Heart right ventricle (tissue), 16 donors: ENCODE data around the gene ACTA2. TPM values are rescaled to one million over a fixed set of nuclear protein-coding genes. Genes with fewer than 3 reads are reported as not detected.

ENCODE experiments used
- ATAC-seq, 8 donors: fragments of 200-7000 bp; cut with Tn5 transposase; one replicate each; pipeline ENCODE4 v1.9.1; 2020; ENCODE audit warnings: mild to moderate bottlenecking in 8 of 8, moderate library complexity in 8 of 8, moderate number of reproducible peaks in 1 of 8
- DNase-seq, 2 donors: peaks; one replicate each; pipeline ENCODE4 v3.0.0-alpha.2; 2020
- H3K27ac ChIP-seq, 10 donors: fragments of 200-600 bp; sonication (generic) in 2 of 10; one replicate each; pipeline versions ENCODE4 v1.5.0 to v1.8.0; 2020 to 2022; ENCODE audit warnings: mild to moderate bottlenecking in 3 of 10
- H3K27me3 ChIP-seq, 7 donors: fragments of 200-600 bp; one replicate each; pipeline ENCODE4 v1.8.0; 2021 to 2022; ENCODE audit warnings: mild to moderate bottlenecking in 2 of 7
- H3K36me3 ChIP-seq, 9 donors: fragments of 200-600 bp; sonication (generic) in 1 of 9; one replicate each; pipeline versions ENCODE4 v1.5.0 to v1.8.0; 2020 to 2022; ENCODE audit warnings: mild to moderate bottlenecking in 2 of 9
- H3K4me1 ChIP-seq, 9 donors: fragments of 200-600 bp; sonication (generic) in 1 of 9; one replicate each; pipeline versions ENCODE4 v1.5.0 to v1.8.0; 2020 to 2022; ENCODE audit warnings: mild to moderate bottlenecking in 4 of 9
- H3K4me3 ChIP-seq, 10 donors: fragments of 200-600 bp; sonication (generic) in 2 of 10; one replicate each; pipeline versions ENCODE4 v1.5.0 to v1.8.0; 2020 to 2022; ENCODE audit warnings: mild to moderate bottlenecking in 7 of 10, moderate library complexity in 2 of 10
- H3K9me3 ChIP-seq, 11 donors: fragments of 200-600 bp in 10 of 11; sonication (generic) in 2 of 11; one replicate each; pipeline versions ENCODE4 v1.5.0 to v1.8.0; 2013 to 2022; ENCODE audit warnings: mild to moderate bottlenecking in 2 of 11, control low read depth in 1 of 11, moderate library complexity in 1 of 11
- CTCF ChIP-seq, 9 donors: fragments of 200-600 bp; sonication (generic) in 2 of 9; IDR thresholded peaks; one replicate each; pipeline versions ENCODE4 v1.5.0 to v1.8.0; 2021 to 2022; ENCODE audit warnings: antibody characterized with exemption in 9 of 9, mild to moderate bottlenecking in 5 of 9, moderate library complexity in 1 of 9
- WGBS, 2 donors: extraction: QIAGEN DNeasy Blood & Tissue Kit; methylation state at CpG; one replicate each; pipeline ENCODE4 v1.1.7; 2013; ENCODE audit warnings: inconsistent platforms in 1 of 2; 5-methylcytosine and 5-hydroxymethylcytosine counted together
- intact Hi-C, 10 donors: fragments of 100-400 bp; cut with DNase I; formaldehyde crosslinking; loops; one replicate each; pipeline versions ENCODE4 v1.11.1 to v1.14.2; 2022
- polyA plus RNA-seq, 2 donors: library from polyadenylated mRNA; stranded (reverse); fragments of 200-250 nt; gene quantifications; one replicate each; pipeline ENCODE4 v1.2.3, GENCODE V29; 2013
- total RNA-seq, 10 donors: library from RNA; stranded (reverse); fragmentation: NEBNext Ultra II Directional in 3 of 10; extraction: Animal tissue kit (Norgen Biotek cat#: 25700) in 3 of 10; gene quantifications; one replicate each; pipeline versions ENCODE4 v1.2.1 to v1.2.4, GENCODE V29; 2021 to 2023
- donor health status: Arrhythmogenic right ventricular cardiomyopathy.
- donor health status: ischemic (EF 13 %, LVEDD 7.1; RV severe dilation, severe dysfunction).
- donor health status: healthy with polysubstance abuse.
- donor health status: DM: no; HTN: yes; CAD: no.
- donor health status: DM: no; HTN: no; CAD: no.
- donor health status: ischemic (EF 25% LVEDD 6.9; RV normal size, moderate dysfunction).
- donor health status: ischemic (EF 25% LVEDD 5.7; RV mildly dilated, moderate dysfunction).
- donor health status: healthy.
- donor health status: DM: yes; HTN: yes; CAD: no.
- donor health status: Ischemic cardiomyopathy.
- donor health status: ischemic (EF 35%, LVEDD 5.7; RV mildly dilated, moderate dysfunction).
- donor health status: nonischemic (EF 11% LVEDD 7.7; RV severe dilation, severe dysfunction).
- donor health status: DM: yes; HTN: yes; CAD: no.
- donor health status: PGD.
- donor health status: ischemic (EF 29% LVEDD 5.4; RV normal size, mild dysfunction).
- donor health status: nonischemic (EF 23%, LVEDD 6.1; RV moderate dilation, normal function).

Gene ACTA2
- total and polyA plus RNA-seq, 12 donors = 59.4 to 358 (median 76.5) TPM

- intact Hi-C loops = loop anchor here in 3 of 10 donors (5.0 to 10.0 kb wide), 2 partner anchors 147 to 155 kb away; no protein-coding TSS in a partner anchor
- Histone ChIP-seq H3K27me3 (no peaks in the 10 kb centered on the region), H3K27ac (peak overlapping the region; percentile 86 to 97 (median 96)), H3K36me3 (no peaks in the 10 kb centered on the region), H3K9me3 (no peaks in the 10 kb centered on the region), H3K4me3 (peak overlapping the region; percentile 53 to 90 (median 83)), H3K4me1 (peaks cover 0 to 86% (median 34%) of the 10 kb centered on the region in 9 donors)
- DNase-seq (no peak), ATAC-seq (peak in 3 of 8 donors; percentile 0 to 1 (median 1))
- WGBS, 2 donors = 15 to 19% methylated on average over 6 of the region's 6 CpGs
- TF ChIP-seq CTCF (IDR thresholded peaks at IDR 0.05) = no peak
Measured at GRCh38 chr10:88991899-88992320, 39.3 kb upstream of the ACTA2 start.

DNA sequence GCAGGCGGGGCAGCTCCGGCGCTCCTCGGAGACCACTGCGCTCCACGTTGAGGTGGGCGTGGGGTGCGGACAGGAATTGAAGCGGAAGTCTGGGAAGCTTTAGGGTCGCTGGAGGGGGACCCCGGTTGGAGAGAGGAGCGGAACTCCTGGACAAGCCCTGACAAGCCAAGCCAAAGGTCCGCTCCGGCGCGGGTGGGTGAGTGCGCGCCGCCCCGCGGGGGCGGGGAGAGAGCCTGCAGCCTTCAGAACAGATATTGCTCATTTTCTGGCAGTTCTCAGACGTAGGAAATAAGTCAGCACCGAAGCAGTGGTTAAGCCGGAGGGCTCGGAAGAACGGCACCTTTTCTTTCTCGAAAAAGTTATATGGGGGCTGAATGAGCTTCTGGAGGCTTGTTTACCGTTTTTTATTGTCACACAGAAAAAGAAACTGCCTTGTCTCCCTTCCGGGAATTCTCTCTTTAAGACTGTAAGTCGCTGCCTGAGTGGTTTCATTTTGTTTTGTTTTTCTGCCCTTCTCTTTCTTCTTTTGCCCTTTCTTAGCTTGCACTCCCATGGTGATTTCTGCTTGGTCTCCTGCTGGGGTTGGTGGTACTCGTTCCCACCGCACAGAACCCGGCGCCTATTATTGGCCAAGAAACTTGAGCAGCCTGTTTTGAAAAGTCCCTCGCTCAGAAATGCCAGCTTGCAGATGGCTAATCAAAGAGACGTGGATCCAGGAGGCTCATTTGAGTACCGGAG is 38.8 kb upstream of the ACTA2 start:
- peak in 1 of 9 donors; percentile 26 for TF ChIP-seq CTCF (IDR thresholded peaks at IDR 0.05)
- ATAC-seq (peak; percentile 79 to 89 (median 87)), DNase-seq (peak; percentile 78 to 82)
- intact Hi-C loops = loop anchor here in 3 of 10 donors (5.0 to 10.0 kb wide), 2 partner anchors 147 to 154 kb away; no protein-coding TSS in a partner anchor
- Histone ChIP-seq H3K27ac (peak overlapping the region; percentile 86 to 97 (median 96)), H3K4me3 (peak overlapping the region; percentile 53 to 90 (median 83)), H3K36me3 (no peaks in the 10 kb centered on the region), H3K9me3 (peaks cover 0 to 5% (median 0%) of the 10 kb centered on the region in 11 donors), H3K27me3 (no peaks in the 10 kb centered on the region), H3K4me1 (peaks cover 0 to 86% (median 34%) of the 10 kb centered on the region in 9 donors)
- WGBS, 2 donors = 0 to 1% methylated on average over 38 of the region's 38 CpGs

- DNase-seq = peak; percentile 67 to 81
- Histone ChIP-seq H3K27me3 (no peaks in the 10 kb centered on the region), H3K27ac (peak within 1 kb of the TSS; percentile 86 to 97 (median 96)), H3K9me3 (peaks cover 0 to 5% (median 0%) of the 10 kb centered on the region in 11 donors), H3K4me1 (peaks cover 0 to 80% (median 34%) of the 10 kb centered on the region in 9 donors), H3K4me3 (peak within 1 kb of the TSS; percentile 53 to 90 (median 83)), H3K36me3 (no peaks in the 10 kb centered on the region)
- no peak for TF ChIP-seq CTCF (IDR thresholded peaks at IDR 0.05)
- WGBS, 2 donors = 1% methylated on average over 51 of the region's 51 CpGs
- peak; percentile 68 to 90 (median 74) for ATAC-seq
- intact Hi-C loops = loop anchor here in 3 of 10 donors (5.0 to 10.0 kb wide), 2 partner anchors 146 to 153 kb away; no protein-coding TSS in a partner anchor
Measured at GRCh38 chr10:88990384-88991160, 38.0 kb upstream of the ACTA2 start, which contains the start of gene FAS. FAS (plus strand) TSS chr10:88990798; CDS start chr10:88990877, 79 bp downstream.
